Middle frontal gyrus (tissue), 1 donor: ENCODE data around the gene DSE.

Source experiments
- DNase-seq: peaks from one replicate; pipeline ENCODE4 v3.0.0-alpha.2; 2015; ENCODE audit warnings: low spot score; ENCODE audit errors: extremely low spot score

The DSE gene

DNA sequence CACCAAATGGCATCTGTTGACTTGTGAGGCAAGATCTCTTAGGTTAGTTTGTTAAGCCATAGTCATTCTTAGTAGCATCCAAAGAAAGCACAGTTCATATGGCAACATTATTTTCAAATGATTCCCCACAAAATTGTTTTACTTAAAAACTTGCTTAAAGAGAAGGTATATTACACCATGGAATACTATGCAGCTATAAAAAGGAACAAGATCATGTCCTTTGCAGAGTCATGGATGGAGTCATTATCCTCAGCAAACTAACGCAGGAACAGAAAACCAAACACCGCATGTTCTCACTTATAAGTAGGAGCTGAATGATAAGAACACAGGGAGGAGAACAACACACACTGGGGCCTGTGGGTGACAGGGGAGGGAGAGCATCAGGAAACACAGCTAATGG, 10.9 kb upstream of the DSE start:
- no peak for DNase-seq

GRCh38 chr6:116362276-116362675, 8.5 kb upstream of the DSE start:
- no peak for DNase-seq

- DNase-seq = no peak
These were observed 7.0 kb upstream of the DSE start for GRCh38 chr6:116363759-116364158.

GRCh38 chr6:116364321-116364720, 6.4 kb upstream of the DSE start:
- no peak for DNase-seq

GRCh38 chr6:116365743-116366142, 5.0 kb upstream of the DSE start:
- no peak for DNase-seq

- DNase-seq = no peak
These were observed 3.9 kb upstream of the DSE start for GRCh38 chr6:116366740-116367275.

- DNase-seq = no peak
These were observed 1.2 kb upstream of the DSE start for GRCh38 chr6:116369540-116369939.

DNA sequence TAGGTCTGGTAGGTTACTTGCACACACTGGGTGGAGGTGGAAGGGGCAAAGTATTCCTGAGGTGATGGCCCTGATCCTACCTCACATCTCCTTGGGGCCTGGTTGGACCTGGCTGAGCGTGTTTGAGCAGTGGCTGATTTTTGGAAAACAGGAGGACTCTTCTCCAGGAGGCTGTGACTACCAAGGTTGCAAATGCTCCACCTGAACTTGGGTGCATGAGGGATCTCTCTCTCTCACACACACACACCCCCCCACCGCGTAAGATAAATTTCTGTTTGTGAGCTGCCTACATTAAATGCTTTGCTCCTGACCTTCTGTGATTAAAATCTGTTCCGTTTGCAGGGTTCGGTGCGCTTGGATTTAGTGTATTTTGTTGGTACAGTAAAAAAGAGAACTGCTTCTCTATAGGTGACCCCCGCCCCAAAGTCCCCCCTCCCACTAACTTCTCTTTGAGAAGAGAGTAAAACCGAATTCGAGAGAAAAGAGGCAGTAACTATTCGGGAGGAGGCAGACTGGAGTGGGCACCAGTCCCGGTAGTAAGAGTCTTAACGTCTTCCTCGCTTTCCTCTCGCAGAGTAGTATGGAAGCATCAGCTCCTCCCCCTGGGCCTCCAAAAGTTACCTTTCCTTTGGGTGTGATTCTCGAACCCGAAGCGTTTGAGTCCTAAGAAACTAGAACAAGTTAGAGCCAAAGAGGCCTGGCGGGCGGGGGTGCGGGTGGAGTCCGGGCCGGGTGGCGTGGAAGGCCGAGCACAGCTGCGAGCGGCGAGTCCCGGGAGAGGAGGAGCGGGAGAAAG, 585 bp upstream of the DSE start:
- no peak for DNase-seq

GRCh38 chr6:116371120-116371917, 572 bp downstream of the DSE start:
- DNase-seq = no peak

DNA sequence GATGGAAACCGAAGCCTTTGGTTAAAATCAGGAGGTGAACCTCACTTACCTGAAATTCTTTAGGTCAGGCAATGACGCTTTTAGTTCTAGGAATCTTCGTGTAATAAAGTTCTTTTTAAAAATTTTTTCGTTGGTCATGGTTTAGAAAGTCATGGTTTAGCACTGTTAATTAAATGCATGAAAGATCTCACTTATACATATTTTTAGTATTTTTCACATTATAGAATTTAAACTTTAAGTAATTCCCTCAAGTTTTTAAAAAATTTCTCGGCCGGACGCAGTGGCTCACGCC, 1.1 kb downstream of the DSE start:
- DNase-seq = no peak

DNA sequence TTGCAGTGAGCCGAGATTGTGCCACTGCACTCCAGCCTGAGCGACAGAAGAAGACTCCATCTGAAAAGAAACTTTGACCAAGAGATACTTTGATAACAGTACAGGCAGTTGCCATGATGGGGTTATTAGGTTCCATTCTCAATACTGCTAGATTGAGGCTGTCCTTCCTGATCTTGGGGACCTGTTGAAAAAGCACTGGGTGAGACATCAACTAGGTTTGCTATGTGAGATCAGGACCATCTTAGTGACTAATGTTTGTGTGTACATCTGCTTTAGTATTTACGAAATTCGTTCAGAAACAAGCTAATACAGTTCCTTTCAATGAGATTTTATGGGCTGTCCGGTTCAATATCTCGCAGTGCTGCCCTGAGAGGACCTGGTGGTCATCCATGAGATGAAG, 2.6 kb downstream of the DSE start:
- no peak for DNase-seq

- no peak for DNase-seq
These were observed 3.2 kb downstream of the DSE start for GRCh38 chr6:116373940-116374339.

- DNase-seq = no peak
These were observed 3.8 kb downstream of the DSE start for GRCh38 chr6:116374586-116374985.

- no peak for DNase-seq
These were observed 4.5 kb downstream of the DSE start for GRCh38 chr6:116375262-116375661.

- DNase-seq = no peak
These were observed 5.4 kb downstream of the DSE start for GRCh38 chr6:116376149-116376548.

DNA sequence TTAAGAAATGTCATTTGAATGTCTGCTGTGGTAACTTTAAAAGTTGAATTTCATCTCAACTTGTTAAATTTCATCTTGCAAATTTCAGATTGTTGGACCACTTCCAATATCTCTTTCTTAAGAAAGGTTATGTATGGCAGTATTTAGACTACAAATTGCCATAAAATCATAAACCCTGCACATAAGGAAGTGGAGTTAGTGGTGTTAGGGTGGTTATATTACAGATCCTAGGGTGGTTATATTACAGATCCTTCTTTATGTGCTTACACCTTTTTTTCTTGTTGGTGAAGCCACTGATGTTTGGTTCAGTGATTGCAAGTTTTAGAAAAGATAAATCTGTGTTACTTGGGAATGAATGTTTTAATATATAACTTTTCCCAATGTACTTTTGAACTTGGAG, 9.0 kb downstream of the DSE start:
- DNase-seq = no peak

DNA sequence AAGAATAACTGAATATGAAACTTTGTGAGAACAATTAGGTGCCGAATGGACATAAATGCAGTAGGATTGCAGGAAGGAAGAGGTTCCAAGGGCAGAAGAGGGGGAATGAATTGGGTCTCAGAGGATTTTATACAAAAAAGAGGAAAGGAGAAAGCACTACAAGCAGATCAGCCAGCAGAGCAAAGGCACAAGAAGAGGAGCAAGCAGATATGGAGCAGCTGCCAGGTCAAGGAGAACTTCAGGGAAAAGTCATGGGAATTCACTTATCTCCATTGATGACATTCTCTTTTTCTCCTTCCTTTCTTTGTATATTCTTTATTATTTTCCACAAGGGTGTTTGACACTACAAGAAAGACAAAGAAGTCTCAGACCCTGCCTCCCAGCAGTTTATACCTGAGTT, 9.6 kb downstream of the DSE start:
- DNase-seq = no peak

- DNase-seq = no peak
These were observed 10.3 kb downstream of the DSE start for GRCh38 chr6:116381000-116381399.

DNA sequence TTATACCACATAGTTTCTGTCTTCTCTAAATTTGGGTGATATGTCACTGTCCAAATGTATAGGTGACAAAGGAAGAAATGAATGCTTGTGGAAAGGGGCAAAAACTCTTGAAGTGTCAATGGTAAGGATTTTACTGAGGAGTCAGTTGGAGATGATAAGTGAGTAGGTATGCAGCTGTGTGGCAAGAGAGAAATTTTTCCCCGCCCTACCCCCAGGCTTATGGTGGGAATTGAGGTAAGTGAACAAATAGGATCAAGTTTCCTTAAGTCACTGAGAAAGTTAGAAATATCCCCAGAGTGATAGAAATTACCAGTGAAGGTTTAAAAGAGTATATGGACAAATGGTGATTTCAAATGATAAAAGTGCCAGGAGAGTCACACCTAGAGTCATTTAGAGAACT, 11.8 kb downstream of the DSE start:
- DNase-seq = no peak

GRCh38 chr6:116384727-116385458, 14.1 kb downstream of the DSE start:
- DNase-seq = no peak

DNA sequence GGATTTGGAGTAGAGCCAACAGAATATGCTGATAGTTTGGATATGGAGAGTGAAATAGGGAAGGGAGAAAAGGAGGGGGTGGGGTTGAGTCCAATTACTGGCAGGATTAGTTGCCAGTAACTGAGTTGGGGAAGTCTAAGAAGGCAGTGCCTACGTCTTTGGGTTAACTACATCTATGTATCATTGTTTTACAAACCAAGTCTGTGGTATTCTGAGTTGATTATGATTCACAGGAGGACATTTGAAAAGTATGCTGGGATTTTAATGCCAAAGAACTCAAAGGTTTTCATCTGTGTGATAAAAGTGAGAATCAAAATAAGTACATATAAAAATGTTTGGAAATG, 14.7 kb downstream of the DSE start:
- no peak for DNase-seq

GRCh38 chr6:116385921-116386320, 15.2 kb downstream of the DSE start:
- no peak for DNase-seq
